HG02571 (cell line): ENCODE data around the gene TGDS.

Experiments used
- ATAC-seq: cut with Tn5 transposase; IDR thresholded peaks from one replicate; pipeline ENCODE4 v1.9.1; 2021; ENCODE audit warnings: mild to moderate bottlenecking, moderate library complexity; ENCODE audit not compliant: unreplicated experiment

TGDS gene

GRCh38 chr13:94601446-94602431, 5.8 kb upstream of the TGDS start, which contains the start of gene GPR180:
GPR180 (plus strand) TSS chr13:94601857; CDS start chr13:94601928, 71 bp downstream.
- ATAC-seq: peak; percentile 99

- ATAC-seq: no peak
These were observed 3.9 kb upstream of the TGDS start for GRCh38 chr13:94599877-94600276.

GRCh38 chr13:94598281-94598680, 2.3 kb upstream of the TGDS start:
- ATAC-seq: no peak

- no peak for ATAC-seq
These were observed 621 bp upstream of the TGDS start for GRCh38 chr13:94596575-94596971.

- peak; percentile 61 for ATAC-seq
These were observed 677 bp downstream of the TGDS start for GRCh38 chr13:94595001-94595949.

- peak; percentile 41 for ATAC-seq
These were observed 5.2 kb downstream of the TGDS start for GRCh38 chr13:94590744-94591143.

- no peak for ATAC-seq
These were observed 7.4 kb downstream of the TGDS start for GRCh38 chr13:94588541-94588940.

- no peak for ATAC-seq
These were observed 9.6 kb downstream of the TGDS start for GRCh38 chr13:94586371-94586770.

- ATAC-seq: no peak
These were observed 10.3 kb downstream of the TGDS start for GRCh38 chr13:94585543-94586101.

- ATAC-seq: no peak
These were observed 12.0 kb downstream of the TGDS start for GRCh38 chr13:94583926-94584325.

GRCh38 chr13:94579063-94579462, 16.9 kb downstream of the TGDS start:
- ATAC-seq: no peak

- ATAC-seq: no peak
These were observed 26.3 kb downstream of the TGDS start for GRCh38 chr13:94569615-94570014.

- ATAC-seq: no peak
These were observed 27.5 kb downstream of the TGDS start for GRCh38 chr13:94568443-94568842.

- no peak for ATAC-seq
These were observed 28.4 kb downstream of the TGDS start for GRCh38 chr13:94567581-94567980.

GRCh38 chr13:94561126-94561525, 34.8 kb downstream of the TGDS start:
- ATAC-seq: no peak

GRCh38 chr13:94560116-94560515, 35.8 kb downstream of the TGDS start:
- no peak for ATAC-seq

- ATAC-seq: no peak
These were observed 36.6 kb downstream of the TGDS start for GRCh38 chr13:94559222-94559795.

- ATAC-seq: no peak
These were observed 37.2 kb downstream of the TGDS start for GRCh38 chr13:94558716-94559115.

- ATAC-seq: no peak
These were observed 38.2 kb downstream of the TGDS start for GRCh38 chr13:94557684-94558235.

- no peak for ATAC-seq
These were observed 39.3 kb downstream of the TGDS start for GRCh38 chr13:94556621-94557020.
